Psoas muscle (tissue), 8 donors: ENCODE measurements around the gene RICTOR. TPM values are rescaled to one million over a fixed set of nuclear protein-coding genes. Genes with fewer than 3 reads are reported as not detected.

Experiments
- ATAC-seq, 4 donors: fragments of 200-7000 bp; cut with Tn5 transposase; one replicate each; pipeline ENCODE4 v1.9.1; 2020; ENCODE audit warnings: moderate library complexity in 3 of 4, mild to moderate bottlenecking in 2 of 4
- DNase-seq, 2 donors: peaks; one replicate each; pipeline ENCODE4 v3.0.0-alpha.2; 2020
- H3K27ac ChIP-seq: fragments of 200-600 bp; one replicate; pipeline ENCODE4 v1.8.0; 2022
- H3K27me3 ChIP-seq, 3 donors: fragments of 200-600 bp in 1 of 3; one replicate each; pipeline versions ENCODE4 v1.6.1 to v1.8.0; 2013 to 2022; ENCODE audit warnings: low read length in 2 of 3, mild to moderate bottlenecking in 2 of 3, moderate library complexity in 1 of 3; ENCODE audit not compliant: insufficient read depth in 3 of 3
- H3K36me3 ChIP-seq, 2 donors: fragments of 200-600 bp in 1 of 2; one replicate each; pipeline versions ENCODE4 v1.6.1 to v1.8.0; 2013 to 2022; ENCODE audit warnings: low read depth in 1 of 2, mild to moderate bottlenecking in 1 of 2, moderate library complexity in 1 of 2; ENCODE audit not compliant: insufficient read depth in 1 of 2
- H3K4me1 ChIP-seq: fragments of 200-600 bp; one replicate; pipeline ENCODE4 v1.8.0; 2022
- H3K4me3 ChIP-seq: fragments of 200-600 bp; one replicate; pipeline ENCODE4 v1.8.0; 2022; ENCODE audit warnings: mild to moderate bottlenecking
- H3K9me3 ChIP-seq: fragments of 200-600 bp; one replicate; pipeline ENCODE4 v1.8.0; 2022
- CTCF ChIP-seq: fragments of 200-600 bp; IDR thresholded peaks from one replicate; pipeline ENCODE4 v1.8.0; 2022; ENCODE audit warnings: antibody characterized with exemption
- WGBS, 3 donors: extraction: QIAGEN DNeasy Blood & Tissue Kit; methylation state at CpG; one replicate each; pipeline versions ENCODE4 v1.1.6 to v1.1.7; 2013; 5-methylcytosine and 5-hydroxymethylcytosine counted together
- intact Hi-C, 2 donors: fragments of 100-400 bp; cut with DNase I; formaldehyde crosslinking; loops; one replicate each; pipeline versions ENCODE4 v1.11.0 to v1.14.2; 2022
- polyA plus RNA-seq, 3 donors: library from polyadenylated mRNA; stranded (reverse); fragments of 200-250 nt; gene quantifications; one replicate each; pipeline ENCODE4 v1.2.3, GENCODE V29; 2013
- total RNA-seq, 4 donors: library from RNA; stranded (reverse); fragmentation: NEBNext Ultra II Directional in 2 of 4; extraction: Animal tissue kit (Norgen Biotek cat#: 25700) in 2 of 4; gene quantifications; one replicate each; pipeline versions ENCODE4 v1.2.1 to v1.2.4, GENCODE V29; 2021 to 2023
- donor health status: healthy with polysubstance abuse.
- donor health status: DM: no; HTN: no; CAD: no; lungs with moderate emphysema.
- donor health status: Bipolar disorder and iron deficiency.
- donor health status: healthy.
- donor health status: DM: yes; HTN: yes; CAD: no.
- donor health status: DM: no; HTN: no; CAD: no.
- donor health status: DM: no; HTN: no; CAD: no.
- donor health status: DM: yes; HTN: yes; CAD: no.

RICTOR gene
- total and polyA plus RNA-seq, 7 donors = 2.7 to 46.7 (median 34.0) TPM

GRCh38 chr5:39022151-39022550, 52.0 kb downstream of the RICTOR start:
- H3K4me1 ChIP-seq = peaks cover 44% of the 10 kb centered on the region
- H3K27me3 ChIP-seq = no peaks in the 10 kb centered on the region
- no peak for DNase-seq
- 85 to 92% (median 90%) methylated on average over 4 of the region's 4 CpGs for WGBS, 3 donors
- peaks cover 0 to 18% of the 10 kb centered on the region in 2 donors for H3K36me3 ChIP-seq
- intact Hi-C loops = no loop called here
- H3K27ac ChIP-seq = peak overlapping the region; percentile 33
- no peak for TF ChIP-seq CTCF
- no peaks in the 10 kb centered on the region for H3K9me3 ChIP-seq
- no peak for ATAC-seq
- no peak overlapping the region for H3K4me3 ChIP-seq

- DNase-seq = no peak
- ATAC-seq = no peak
Measured at GRCh38 chr5:39021413-39021812, 52.8 kb downstream of the RICTOR start.

GRCh38 chr5:39020458-39020857, 53.7 kb downstream of the RICTOR start:
- Histone ChIP-seq H3K27me3 (no peaks in the 10 kb centered on the region), H3K4me3 (no peak overlapping the region), H3K4me1 (peaks cover 55% of the 10 kb centered on the region), H3K9me3 (no peaks in the 10 kb centered on the region), H3K36me3 (peaks cover 0 to 18% of the 10 kb centered on the region in 2 donors), H3K27ac (no peak overlapping the region)
- WGBS, 3 donors = 94 to 97% (median 95%) methylated on average over 3 of the region's 3 CpGs
- no peak for DNase-seq
- no peak for TF ChIP-seq CTCF
- no peak for ATAC-seq
- intact Hi-C loops = no loop called here

More at GRCh38 chr5:39021413-39021812, 52.8 kb downstream of the RICTOR start:
- intact Hi-C loops = no loop called here
- peak overlapping the region; percentile 33 for H3K27ac ChIP-seq
- H3K9me3 ChIP-seq = no peaks in the 10 kb centered on the region
- H3K4me1 ChIP-seq = peaks cover 51% of the 10 kb centered on the region
- peaks cover 0 to 18% of the 10 kb centered on the region in 2 donors for H3K36me3 ChIP-seq
- 41 to 56% (median 44%) methylated on average over 1 of the region's 1 CpG for WGBS, 3 donors
- no peak overlapping the region for H3K4me3 ChIP-seq
- H3K27me3 ChIP-seq = no peaks in the 10 kb centered on the region
- TF ChIP-seq CTCF = no peak

GRCh38 chr5:39019254-39019653, 54.9 kb downstream of the RICTOR start:
- Histone ChIP-seq H3K4me3 (no peak overlapping the region), H3K27me3 (no peaks in the 10 kb centered on the region), H3K27ac (peak overlapping the region; percentile 24), H3K9me3 (no peaks in the 10 kb centered on the region), H3K36me3 (peaks cover 0 to 18% of the 10 kb centered on the region in 2 donors), H3K4me1 (peaks cover 51% of the 10 kb centered on the region)
- TF ChIP-seq CTCF = no peak
- WGBS, 3 donors = 94 to 95% (median 94%) methylated on average over 4 of the region's 4 CpGs
- intact Hi-C loops = loop anchor here in 1 of 2 donors (5.0 kb wide), 1 partner anchor 48 kb away; no protein-coding TSS in a partner anchor
- no peak for DNase-seq
- ATAC-seq = no peak

- no peak for TF ChIP-seq CTCF
- WGBS, 3 donors = 92 to 98% (median 97%) methylated on average over 2 of the region's 2 CpGs
- intact Hi-C loops = loop anchor here in 1 of 2 donors (5.0 kb wide), 1 partner anchor 50 kb away; no protein-coding TSS in a partner anchor
- Histone ChIP-seq H3K27me3 (no peaks in the 10 kb centered on the region), H3K9me3 (no peaks in the 10 kb centered on the region), H3K36me3 (peaks cover 0 to 18% of the 10 kb centered on the region in 2 donors), H3K27ac (peak overlapping the region; percentile 96), H3K4me3 (no peak overlapping the region), H3K4me1 (peaks cover 51% of the 10 kb centered on the region)
- ATAC-seq (no peak), DNase-seq (no peak)
Measured at GRCh38 chr5:39017504-39017903, 56.7 kb downstream of the RICTOR start.
